Muscle of arm (tissue), 12 donors: ENCODE data around the gene SRD5A1. TPM values are rescaled to one million over a fixed set of nuclear protein-coding genes. Genes with fewer than 3 reads are reported as not detected.

Experiments used
- DNase-seq: peaks from one replicate; pipeline ENCODE4 v3.0.0-alpha.2; 2013
- polyA plus RNA-seq, 12 donors: library from polyadenylated mRNA; unstranded; fragments of 120-200 nt; gene quantifications; one replicate each; pipeline ENCODE4 v1.2.1, GENCODE V29; 2013; ENCODE audit not compliant: insufficient read length in 12 of 12

SRD5A1 gene
- polyA plus RNA-seq, 12 donors = 6.8 to 14.4 (median 12.7) TPM; not detected in 1

DNA sequence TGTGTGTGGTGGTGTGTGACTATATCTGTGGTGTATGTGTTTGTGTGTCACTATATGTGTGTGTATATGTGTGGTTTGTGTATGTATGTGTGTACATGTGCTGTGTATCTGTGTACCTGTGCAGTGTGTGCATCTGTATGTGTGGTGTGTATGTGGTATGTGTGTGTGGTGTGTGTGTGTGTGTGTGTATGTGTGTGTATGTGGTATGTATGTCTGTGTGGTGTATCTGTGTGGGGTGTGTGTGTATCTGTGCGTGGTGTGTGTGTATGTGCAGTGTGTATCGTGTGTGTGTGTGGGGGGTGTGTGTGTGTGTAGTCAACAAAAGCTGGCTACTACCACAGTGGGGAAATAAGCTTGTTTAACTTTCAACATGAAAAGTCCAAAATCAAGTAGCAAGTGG lies 48.4 kb downstream of the SRD5A1 start:
- DNase-seq = no peak

DNA sequence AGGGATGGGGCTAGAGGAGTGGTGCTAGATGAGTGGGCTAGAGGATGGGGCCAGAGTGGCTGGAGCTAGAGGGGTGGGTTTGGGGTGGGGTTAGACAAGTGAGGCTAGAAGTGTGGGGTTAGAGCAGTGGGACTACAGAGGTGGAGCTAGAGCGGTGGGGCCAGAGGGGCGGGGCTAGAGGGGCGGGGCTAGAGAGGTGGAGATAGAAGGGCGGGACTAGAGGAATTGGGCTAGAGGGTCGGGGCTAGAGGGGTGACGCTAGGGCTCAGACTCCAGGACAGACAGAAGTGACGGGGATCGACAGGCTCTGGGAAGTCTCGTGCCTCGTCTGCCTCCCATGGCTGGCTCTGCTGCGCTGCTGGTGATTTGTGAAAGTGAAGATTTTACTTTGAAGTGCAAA lies 49.0 kb downstream of the SRD5A1 start:
- DNase-seq = no peak

DNA sequence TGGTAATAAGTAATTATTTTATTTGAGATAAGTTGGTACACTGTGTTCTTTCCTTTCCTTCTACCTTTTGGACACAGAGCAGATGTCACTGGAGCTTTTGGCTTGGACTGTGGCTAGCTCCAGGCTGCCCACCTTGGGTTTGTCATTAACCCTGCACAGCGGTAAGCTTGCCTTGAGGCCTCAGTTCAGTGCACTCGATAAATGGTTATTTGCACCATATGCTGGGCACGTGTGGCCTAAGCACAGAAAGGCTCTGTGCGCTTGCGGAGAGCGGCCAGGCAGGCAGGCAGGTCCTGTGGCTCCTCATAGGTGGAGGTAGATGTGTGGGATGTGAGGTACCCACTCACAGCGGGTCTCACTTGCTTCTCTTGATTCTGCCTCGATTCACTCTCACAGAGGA lies 50.0 kb downstream of the SRD5A1 start:
- no peak for DNase-seq

DNA sequence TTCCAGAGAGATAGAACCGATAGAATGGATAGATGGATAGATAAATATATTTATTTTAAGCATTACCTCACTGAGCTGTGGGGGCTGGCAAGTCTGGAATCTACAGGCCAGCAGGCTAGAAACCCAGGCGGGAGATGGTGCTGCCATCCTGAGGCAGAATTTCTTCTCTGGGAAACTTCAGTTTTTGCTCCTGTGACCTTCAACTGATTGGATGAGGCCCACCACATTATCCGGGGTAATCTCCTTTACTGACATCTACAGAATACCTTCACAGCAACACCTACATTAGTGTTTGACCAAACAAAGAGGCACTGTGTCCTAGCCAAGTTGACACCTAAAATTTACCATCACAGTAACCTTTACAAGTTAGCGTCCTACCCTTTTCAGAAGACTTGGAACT lies 50.8 kb downstream of the SRD5A1 start:
- DNase-seq = no peak

DNA sequence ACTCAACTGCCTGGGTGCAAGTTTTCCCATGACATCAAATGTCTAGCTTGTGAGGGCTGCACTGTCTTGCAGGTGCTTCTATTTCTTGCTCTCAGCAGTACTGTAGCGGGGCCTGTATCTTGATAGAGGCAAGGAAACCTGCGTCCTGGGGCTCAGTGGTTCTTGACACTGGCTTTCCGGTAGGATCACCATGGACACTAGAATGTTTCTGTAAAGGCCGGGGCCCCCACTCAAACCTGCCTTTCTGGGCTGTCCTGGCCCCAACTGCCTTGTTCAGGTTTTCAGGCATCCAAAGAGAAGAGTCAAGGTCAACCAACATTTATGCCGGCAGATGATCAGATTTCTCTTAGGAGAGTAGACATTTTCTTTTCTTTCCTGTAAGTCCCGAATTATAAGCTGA lies 53.3 kb downstream of the SRD5A1 start:
- no peak for DNase-seq

DNA sequence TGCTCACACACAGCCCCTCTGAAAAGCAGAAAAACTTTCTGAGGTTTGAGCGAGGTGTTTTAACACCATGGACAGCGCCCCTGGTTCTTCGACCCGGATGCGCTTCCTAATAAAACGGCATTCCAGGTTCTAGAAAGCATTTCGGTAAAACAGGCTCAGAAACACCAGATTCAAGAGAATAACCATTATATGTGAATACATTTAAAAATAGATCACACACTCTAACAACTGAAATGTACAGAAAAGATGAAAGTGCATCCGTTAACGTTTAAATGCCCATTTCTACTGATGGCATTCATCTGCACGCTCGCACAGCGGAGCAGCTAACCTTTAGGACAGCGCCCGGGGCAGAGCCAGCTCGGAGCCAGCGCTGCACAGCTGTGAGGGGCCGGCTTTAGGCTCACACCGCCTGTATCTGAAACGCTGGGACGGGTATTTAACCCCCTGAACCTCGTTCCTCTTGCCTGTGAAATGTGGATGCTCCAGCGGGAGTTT lies 53.7 kb downstream of the SRD5A1 start:
- DNase-seq = peak; percentile 61

DNA sequence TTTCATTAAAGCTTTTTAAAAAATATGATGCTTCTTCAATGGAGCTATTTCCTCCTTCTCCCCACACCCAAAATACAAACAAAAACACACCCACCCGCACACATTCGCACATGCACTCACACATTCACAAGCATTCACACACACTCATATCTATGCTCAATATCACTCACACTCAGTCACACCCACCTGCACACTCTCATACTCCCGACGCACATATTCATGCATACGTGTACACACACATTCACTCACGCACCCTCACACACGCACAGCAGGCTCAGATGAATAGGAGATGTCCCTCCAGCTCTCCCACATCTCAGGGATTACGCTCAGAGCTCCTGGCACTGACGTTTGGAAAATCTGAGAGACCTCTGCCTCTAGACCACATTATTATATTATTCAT lies 54.3 kb downstream of the SRD5A1 start:
- no peak for DNase-seq

DNA sequence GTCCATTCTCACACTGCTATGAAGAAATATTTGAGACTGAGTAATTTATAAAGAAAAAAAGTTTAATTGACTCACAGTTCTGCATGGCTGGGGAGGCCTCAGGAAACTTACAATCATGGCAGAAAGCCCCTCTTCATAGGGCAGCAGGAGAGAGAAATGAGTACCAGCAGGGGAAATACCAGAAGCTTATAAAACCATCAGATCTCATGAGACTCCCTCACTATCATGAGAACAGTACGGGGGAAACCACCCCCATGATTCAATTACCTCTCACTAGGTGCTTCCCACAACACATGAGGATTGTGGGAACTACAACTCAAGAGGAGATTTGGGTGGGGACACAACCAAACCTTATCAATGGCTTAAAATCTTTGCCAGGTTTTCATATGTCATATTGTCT lies 59.7 kb downstream of the SRD5A1 start:
- DNase-seq = no peak

DNA sequence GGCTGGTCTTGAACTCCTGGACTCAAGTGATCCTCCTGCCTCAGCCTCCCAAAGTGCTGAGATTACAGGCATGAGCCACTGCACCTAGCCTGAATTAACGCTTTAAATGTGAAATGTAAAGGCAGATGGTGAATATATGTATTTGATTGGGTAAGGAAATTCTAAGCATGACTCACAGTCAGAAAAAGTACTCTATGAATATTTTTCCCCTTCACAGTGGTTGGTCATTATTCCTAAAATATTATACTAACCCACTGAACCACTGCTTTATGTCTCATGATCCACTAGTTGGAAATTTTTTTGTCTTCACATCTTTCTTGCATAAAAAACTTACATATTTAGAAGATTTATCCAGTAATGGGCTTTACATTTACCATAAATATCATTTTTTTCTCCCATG lies 65.5 kb downstream of the SRD5A1 start:
- no peak for DNase-seq

DNA sequence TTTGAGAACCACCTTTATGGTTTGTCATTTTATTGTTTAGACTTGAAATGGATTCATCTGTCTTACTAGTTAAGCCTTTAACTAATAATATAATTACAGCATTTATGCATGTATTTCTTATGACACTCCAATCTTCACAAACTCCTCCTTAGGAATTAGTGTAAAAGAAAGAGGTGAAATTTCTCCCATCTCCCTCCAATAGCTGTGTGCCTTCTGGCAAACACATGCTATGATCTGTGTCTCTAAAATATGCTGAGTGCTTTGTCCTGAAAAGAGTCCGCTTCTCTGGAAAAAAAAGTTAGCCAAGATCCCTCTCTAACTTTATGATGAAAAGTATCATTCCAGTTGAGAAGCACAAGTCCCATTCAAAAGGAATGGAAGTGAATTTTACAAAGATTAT lies 66.1 kb downstream of the SRD5A1 start:
- DNase-seq = no peak

DNA sequence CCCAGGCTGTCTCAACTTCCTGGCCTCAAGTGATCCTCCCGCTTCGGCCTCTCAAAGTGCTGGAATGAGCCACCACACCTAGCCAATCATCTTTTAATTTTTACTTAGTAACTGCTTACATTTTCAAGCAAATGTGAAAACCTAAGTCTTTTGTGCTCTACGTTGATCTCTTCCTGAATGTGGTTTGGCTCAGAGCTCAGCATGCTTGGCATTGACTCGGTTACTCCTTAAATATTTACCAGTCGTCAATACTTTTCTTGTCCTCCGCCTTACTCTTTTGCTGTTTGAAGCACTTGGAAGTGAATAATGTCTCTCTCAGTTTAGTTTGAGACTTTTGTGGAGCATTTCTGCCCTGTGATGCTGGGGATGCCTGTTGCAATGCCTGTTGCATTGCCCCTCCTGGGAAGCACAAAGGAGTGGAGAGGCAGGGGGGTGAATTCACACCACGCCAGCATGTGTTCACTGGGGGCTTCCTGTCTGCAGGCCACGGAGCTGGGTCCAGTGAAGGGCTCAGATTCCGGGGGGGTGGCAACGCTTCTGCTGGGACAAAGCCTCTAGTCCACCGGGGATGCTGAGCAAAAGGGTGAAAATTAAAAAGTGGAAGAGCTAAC lies 66.9 kb downstream of the SRD5A1 start:
- DNase-seq = no peak

DNA sequence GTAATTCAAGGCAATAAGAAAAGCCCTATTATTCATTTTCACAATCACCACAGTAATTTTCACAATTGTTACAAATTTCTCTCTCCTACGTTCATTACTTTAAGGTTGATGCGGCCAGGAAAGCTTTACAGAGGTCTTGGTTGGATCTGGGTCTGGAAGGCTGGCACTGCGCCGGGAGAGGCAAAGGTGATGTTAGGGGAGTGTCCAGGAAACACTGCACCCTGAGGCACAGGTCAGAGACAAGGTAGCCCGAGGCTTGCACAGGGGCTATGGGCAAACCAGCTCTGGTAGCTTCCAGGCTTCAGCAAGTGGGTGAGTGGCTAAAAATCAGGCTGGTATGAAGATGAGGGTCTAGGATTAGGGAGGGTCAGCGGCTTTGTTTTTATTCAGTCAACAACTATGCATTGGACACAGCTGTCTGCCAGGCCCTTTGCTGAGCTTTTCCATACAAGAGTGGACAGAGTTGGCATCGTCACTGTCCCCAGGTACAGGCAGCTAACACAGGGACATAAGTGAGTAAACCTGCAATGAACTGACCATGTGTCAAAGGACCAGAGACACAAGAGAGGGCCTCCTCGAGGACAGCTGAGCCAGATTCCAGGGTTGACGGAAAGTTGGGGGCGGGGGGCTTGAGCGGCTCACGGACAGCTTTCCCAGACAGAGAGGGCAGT lies 67.6 kb downstream of the SRD5A1 start:
- DNase-seq = no peak

DNA sequence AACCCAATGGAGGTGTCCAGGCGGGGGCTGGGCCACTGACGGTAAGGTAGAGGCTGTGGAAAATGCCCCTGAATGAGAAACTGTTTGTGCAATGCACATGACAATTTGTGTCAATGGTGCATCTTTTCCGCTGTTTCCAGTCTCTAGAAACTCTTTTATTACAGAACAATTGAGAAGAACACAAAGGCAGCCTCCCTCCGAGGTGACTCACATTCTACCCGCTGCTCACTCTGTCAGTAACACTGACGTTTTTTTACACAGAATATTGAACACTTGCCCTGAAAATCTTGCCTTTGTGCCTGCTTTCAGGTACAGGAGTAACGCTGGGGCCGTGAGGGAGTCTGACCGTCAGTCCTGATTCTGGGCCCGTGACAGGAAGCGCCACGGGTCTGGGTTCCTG lies 68.3 kb downstream of the SRD5A1 start:
- no peak for DNase-seq

DNA sequence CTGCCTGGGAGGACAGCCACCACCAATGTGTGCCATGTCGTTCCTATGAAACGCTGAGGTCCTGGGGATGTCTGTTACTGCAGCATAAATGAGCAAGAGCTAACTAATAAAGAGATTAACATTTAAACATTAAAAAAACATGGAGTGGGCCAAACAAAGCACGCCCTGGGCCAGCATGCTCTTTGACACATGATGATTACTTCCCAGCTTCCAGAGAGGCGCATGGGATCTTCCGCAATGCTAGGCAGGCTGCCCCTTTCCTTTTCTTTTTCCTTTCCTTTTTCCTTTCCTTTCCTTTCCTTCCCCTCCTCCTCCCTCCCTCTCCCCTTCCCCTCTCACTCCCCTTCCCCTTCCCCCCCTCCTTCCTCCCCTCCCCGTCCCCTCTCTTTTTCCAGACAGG lies 69.4 kb downstream of the SRD5A1 start:
- no peak for DNase-seq

DNA sequence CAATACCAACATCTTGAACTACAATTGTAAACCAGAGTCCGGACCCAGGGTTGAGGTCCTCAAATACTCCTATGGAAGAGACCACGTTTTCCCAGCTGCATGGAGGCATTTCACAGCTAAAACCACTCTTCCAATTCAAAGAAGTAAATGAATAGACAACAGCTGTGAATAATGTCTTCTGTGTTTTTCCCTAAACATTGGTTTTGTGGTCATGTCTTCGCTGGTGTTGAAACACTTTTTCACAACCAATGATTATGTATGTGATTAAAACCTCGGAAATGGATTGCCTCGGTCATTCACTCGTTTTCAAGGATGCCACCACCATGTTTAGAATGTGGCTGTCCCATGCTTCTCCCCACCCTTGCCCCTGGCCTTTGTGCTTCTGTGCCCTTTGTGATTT lies 70.6 kb downstream of the SRD5A1 start:
- DNase-seq = no peak

DNA sequence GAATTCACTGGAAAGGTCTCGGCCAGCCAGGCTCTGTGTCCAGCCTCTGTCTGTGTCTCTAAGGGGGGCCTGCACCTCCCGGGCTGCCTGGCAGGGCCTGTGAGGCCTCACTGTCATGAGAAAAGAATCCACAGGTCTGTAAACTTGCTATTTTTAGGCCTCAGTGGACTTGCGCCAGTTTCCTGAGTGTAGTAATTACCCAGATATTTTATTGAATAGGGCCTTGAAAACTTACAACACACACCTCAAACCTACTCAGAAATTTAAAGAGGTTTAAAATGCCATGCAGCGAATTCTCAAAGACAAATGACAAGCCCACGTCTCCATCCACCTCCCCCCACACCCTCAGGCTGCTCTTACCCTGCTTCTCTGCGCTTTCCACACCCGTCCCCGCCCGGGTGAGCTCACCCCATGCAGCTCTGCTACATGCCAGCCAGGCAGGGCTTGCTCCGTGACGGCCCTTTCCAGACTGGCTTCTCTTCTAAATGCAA lies 71.2 kb downstream of the SRD5A1 start:
- no peak for DNase-seq

DNA sequence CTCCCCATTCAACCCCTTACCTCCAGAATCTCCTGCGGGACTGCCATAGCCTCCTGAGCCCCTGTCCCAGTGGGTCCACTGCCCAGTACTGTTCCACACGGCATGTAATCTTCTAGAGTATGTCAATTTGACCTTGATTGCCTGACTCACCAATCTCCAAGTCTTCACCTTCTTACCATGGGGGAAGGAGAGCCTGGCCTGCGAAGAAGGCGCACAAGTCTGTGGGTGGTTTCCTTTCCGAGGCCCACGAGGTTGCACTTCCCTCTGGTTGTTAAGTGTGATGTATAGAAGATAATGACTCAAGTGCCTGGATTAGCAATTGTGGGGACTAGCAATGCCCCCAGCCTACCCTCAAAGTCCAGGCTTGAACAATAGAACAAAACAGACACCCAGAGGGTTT lies 71.8 kb downstream of the SRD5A1 start:
- no peak for DNase-seq

DNA sequence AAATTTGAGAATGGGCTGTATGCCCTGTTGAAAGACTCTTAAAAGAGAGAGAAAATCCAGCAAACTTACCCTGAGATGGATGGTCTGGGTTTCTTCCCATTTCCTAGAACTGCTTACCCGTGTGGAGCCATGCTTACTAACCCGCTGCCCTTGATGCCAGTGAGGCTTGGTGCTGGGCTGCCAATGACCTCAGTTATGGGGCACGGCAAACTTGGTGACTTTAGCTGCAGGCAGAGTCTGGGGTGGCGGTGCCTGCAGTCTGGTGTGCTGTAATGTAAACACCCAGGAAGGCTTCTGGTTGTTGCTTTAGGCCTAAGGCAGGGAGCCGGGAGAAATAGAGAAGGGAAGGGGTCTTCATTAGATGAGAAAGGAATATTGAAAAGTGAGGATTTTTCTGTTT lies 72.7 kb downstream of the SRD5A1 start:
- no peak for DNase-seq

DNA sequence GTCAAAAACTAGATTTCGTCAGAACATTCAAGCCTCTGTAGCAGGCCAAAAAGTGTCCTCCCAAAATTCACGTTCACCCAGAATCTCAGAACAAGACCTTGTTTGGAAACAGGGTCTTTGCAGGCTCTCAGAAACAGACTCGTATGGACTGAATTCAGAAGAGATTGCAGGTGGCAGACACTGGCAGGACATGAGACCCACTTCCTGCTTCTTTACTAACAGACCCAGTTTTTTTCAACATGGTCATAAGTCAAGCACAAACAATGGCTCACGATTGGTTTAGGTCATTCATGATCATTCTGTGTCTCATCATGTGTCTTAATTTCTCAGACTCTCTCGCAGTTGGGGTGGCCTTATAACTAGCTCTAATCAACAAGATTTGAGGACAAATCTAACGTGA lies 74.6 kb downstream of the SRD5A1 start:
- DNase-seq = no peak

DNA sequence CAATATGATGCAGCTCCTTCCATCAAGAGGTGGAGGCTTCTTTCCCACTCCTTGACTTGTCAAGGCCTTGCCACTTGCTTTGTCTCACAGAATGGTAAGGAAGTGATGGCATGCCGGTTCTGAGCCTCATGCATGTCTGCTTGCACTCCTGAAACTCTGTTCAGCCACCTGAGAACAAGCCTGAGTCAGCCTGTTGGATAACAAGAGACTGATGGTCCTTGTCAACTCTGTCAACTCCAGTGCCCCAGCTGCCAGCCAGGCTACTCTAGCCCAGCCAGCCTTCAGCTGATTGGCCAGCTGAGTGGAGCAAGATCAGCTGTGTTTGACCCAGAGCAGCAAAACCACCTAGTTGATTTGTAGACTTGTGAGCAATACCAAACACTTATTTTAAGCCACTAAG lies 75.6 kb downstream of the SRD5A1 start:
- no peak for DNase-seq

DNA sequence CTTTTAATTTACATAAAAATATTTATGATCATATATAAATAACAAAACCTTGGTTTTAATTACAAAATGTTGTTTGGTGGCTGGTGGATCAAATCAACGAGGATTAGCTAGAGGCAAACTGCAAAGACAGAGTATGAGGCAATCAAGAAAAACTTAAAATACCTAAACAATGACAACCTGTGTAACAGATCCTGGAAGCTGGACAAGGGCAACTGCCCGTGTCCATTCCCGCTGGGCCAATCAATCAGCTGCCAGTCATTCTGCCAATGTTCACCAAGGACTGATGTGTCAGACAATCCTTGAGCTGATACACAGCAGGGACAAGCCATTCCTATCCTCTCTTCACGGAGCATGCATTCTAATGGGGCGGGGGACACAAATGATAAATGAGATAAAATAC lies 76.8 kb downstream of the SRD5A1 start:
- DNase-seq = no peak

DNA sequence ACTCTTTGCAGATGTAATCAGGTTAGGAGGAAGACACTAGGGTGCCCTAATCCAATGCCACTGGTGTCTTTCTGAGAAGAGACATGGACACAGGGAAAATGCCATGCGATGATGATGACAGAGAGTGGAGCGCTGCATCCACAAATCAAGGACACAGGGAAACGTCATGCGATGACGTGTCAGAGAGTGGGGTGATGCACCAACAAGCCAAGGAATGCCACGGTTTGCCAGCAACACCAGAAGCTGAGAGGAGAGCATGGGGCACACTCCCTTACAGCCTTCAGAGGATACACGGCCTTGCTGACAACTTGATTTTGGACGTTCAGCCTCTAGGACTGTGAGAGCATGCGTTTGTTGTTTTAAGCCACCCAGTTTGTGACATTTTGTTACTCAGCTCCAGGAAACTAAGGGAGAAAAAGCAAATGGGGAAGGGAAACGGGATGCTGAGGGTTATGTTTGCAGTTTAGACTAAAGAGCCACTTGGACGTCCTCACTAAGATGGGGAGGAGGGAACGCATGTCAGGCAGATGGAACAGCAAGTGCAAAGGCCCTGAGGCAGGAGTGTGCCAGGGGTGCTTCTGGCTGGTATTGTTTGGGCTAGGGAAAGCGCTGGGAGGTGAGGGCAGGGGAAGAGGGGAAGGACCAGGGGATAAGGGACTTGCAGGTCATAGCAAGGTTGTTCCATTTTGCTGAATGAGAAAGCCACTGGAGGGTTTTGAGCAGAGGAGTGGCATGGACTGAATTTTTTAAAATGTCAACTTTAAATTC lies 77.5 kb downstream of the SRD5A1 start:
- DNase-seq = no peak
